ENCODE measurements around the gene DNAJC11.

DNA sequence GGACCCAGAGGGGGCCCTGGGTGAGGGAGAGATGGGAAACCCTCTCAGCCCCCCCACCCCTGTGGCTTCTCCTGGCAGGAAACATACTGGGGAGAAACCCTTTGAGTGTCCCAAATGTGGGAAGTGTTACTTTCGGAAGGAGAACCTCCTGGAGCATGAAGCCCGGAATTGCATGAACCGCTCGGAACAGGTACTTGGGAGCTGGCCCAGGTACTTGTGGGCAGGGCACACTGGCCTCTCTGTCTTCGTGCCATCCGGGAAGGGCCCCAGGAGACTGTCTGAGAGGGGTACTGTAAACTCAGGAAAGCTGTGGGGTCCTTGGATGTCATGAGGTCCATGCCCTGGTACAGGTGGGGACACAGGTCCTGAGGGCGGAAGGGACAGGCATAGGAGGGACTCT, 115.8 kb downstream of the DNAJC11 start:
- TF ChIP-seq POLR2A (IDR thresholded peaks at IDR 0.05) (no peak), POLR2AphosphoS5 (IDR thresholded peaks at IDR 0.05) (no peak)

All from breast epithelium (tissue), 3 donors.